ENCODE data around the gene FAM162B.
A peak's percentile ranks its signal among the peaks of the same experiment; 100 is the strongest.
"Not testable (repeated sequence)": the region's sequence is repeated elsewhere in the genome, so short reads cannot be mapped to it uniquely, and the experiment has no call there.

FAM162B gene

GRCh38 chr6:116714761-116715160, 50.8 kb downstream of the FAM162B start:
- DNase-seq = no peak

DNA sequence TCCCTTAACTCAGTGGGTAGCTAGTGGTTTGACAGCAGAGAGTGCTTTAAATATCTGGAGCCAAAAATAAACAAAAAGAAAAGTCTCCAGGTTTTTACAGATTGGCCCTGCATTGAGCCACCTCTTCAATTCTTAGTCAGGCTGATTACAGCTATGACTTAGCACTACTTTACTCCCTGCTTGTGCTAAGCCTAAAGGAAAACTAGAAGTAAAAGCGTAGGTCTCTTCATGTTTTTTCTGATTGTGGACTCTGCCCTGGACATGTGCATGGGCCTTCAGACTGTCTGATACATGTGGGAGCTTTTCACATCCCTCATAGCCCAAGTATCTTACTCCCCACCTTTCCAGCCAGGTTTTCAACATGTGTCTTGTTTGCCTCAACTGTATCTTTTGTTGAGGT, 51.2 kb downstream of the FAM162B start:
- DNase-seq = peak; percentile 25

DNA sequence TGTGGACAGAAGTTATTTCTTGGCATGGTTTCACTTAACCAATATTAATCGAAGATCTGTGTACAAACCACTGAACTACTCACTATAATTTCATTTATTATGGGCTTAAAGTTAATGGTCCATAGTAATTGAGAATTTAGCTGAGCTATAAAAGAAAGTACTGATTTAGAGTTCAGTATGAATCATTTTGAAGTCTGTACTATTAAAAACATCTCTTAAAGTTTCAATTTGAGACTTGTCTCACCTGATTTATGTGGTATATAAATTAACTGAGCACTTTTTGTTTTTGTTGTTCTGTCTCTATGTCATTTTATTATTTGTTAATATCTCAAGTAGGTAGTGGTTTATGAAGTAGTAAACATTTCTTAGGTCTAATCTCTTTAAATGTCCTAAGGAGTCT, 59.6 kb downstream of the FAM162B start:
- DNase-seq = no peak

DNA sequence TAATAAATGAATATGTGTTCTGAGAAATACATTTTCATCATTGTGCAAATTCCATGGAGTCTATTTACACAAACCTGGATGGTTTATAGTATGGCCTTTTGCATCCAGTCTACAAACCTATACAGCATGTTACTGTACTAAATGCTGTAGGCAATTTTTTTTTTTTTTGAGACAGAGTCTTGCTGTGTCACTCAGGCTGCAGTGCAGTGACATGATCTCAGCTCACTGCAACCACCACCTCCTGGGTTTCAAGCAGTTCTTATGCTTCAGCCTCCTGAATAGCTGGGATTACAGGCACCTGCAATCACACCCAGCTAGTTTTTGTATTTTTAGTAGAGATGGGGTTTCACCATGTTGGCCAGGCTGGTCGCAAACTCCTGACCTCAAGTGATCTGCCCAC, 61.6 kb downstream of the FAM162B start:
- DNase-seq = not testable (repeated sequence)
